RKO (cell line): ENCODE measurements around the gene TGFB1.
"Not testable (repeated sequence)": the region's sequence is repeated elsewhere in the genome, so short reads cannot be mapped to it uniquely, and the experiment has no call there.

ENCODE experiments used
- DNase-seq: peaks from one replicate; pipeline ENCODE4 v3.0.0-alpha.2; 2016; ENCODE audit warnings: low spot score

TGFB1 gene

GRCh38 chr19:41369769-41370168, 16.0 kb upstream of the TGFB1 start:
- DNase-seq = no peak

- DNase-seq = peak; percentile 76
These were observed 14.2 kb upstream of the TGFB1 start for GRCh38 chr19:41367848-41368301.

GRCh38 chr19:41366089-41366488, 12.4 kb upstream of the TGFB1 start:
- peak; percentile 47 for DNase-seq

DNA sequence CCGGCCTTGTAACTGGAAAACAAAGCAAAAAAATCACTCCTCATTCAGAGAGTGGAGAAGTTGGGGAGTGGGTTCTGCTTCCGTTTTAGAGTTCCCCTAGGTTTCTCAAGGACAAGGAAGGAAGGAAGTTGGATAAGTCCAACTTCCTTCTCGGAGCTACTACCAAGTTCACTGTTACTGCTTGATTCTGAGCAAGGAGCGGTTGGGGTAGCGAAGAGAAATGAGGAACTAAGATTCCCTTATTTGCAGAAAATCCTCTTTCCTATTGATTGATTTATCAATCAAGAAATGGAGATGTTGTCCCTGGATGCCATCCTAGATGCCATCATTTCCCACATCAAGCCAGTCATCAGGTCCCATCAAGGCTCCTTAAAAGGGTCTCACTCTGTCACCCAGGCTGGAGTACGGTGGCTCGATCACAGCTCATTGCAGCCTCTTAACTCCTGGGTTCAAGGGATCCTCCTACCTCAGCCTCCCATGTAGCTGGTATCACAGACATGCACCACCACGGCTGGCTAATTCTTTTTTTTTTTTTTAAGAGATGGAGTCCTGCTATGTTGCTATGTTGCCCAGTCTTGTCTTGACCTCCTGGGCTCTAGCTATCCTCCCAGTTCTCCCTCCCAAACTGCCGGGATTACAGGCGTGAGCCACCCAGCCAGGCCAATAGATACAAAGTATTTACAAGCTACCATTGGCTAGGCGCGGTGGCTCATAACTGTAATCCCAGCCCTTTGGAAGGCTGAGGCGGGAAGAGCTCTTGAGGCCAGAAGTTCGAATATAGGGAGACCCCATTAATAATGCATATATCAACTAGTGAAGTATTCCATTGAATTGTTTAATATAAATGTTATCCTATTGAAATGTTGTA, 11.0 kb upstream of the TGFB1 start:
- DNase-seq = no peak

GRCh38 chr19:41363753-41364523, 10.2 kb upstream of the TGFB1 start, which contains the start of gene B9D2:
Gene B9D2 (minus strand): TSS chr19:41364149. CDS start chr19:41363519, 630 bp downstream.
- DNase-seq = peak; percentile 98

- DNase-seq = no peak
These were observed 9.6 kb upstream of the TGFB1 start for GRCh38 chr19:41363371-41363752.

DNA sequence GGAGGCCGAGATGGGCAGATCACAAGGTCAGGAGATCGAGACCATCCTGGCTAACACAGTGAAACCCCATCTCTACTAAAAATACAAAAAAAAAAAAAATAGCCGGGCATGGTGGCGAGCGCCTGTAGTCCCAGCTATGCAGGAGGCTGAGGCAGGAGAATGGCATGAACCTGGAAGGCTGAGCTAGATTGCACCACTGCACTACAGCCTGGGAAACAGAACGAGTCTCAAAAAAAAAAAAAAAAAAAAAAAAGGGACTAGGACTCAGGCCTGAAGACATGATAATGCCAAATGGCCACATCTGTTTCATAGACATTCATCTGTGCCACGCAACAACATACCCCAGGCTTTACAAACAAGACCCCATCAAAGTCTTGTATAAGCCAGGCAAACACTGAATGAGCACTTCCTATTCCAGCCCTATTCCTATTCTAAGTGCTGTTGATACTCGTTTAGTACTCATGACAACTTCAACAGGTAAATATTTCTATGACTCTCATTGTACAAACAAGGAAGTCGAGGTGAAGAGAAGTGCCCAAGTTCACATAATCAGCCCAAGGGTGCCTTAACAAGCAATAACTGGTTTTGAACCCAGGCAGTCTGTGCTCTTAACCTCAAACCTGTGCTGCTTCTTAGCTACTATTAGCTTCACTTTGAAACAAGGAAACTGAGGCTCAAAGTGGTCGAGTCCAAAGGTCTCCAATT, 8.6 kb upstream of the TGFB1 start:
- no peak for DNase-seq

GRCh38 chr19:41359741-41360140, 6.0 kb upstream of the TGFB1 start:
- no peak for DNase-seq

DNA sequence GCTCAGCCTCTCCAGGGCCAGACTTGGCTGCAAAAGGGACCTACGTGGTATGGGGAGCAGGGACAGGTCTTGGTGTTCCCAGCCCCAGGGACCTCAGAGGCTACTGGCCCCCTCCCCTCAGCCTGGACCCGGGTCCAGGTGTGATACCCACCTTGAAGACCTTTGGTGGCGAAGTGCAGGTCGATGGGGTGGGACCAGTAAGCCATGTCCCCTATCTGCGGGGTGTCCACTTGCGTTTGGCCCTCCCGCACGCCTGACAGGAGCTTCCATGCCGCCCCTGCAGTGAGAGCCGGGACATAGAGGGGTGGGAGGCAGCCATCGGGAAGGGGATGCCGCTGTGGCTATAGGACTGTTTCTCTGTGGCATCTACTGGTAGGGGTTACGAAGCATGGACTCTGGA, 4.0 kb upstream of the TGFB1 start:
- no peak for DNase-seq

- DNase-seq = no peak
These were observed 3.4 kb upstream of the TGFB1 start for GRCh38 chr19:41356984-41357739.

- DNase-seq = no peak
These were observed 2.1 kb upstream of the TGFB1 start for GRCh38 chr19:41355802-41356201.

DNA sequence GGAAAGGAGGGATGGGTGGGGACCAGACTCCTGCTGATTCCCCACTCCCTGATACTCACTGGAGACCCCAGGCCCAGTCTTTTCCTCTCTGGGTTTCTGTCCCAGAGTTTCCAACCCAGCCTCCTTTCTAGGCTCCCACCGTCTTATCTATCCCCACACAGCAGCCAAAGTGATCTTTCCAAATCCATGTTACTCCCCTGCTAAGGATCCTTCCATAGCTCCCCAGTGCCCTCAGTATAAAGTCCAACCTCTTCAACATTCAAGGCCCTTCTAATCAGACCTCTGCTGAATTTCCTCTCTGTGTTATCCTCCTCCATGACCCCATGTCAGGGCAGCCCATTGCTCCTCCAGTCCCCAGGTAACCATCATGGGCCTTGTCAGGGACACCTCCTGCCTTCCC, 1.3 kb upstream of the TGFB1 start:
- DNase-seq = no peak

DNA sequence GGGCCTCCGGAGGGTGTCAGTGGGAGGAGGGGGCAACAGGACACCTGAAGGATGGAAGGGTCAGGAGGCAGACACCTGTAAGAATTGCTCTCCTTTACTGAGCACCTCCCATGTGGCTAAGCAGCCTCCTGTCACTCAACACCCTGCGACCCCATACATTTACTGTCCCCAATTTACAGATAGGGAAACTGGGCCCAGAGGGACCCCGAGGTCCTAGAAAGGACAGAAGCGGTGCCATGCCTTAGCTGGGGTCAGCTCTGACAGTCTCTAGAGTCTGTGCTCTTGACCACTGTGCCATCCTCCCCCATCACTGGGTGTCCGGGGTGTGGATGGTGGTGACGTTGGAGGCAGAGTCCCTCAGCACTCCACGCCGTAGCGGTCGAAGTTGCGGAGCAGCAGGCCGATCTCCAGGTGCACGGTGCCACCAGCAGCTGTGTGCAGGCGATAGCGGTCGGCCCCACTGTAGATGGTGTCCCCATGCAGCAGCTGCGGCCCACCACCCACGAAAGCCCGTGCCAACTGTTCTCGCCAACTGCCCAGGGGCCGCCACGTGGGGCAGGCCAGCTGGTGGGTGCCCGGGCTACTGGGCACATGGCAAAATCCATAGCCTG, 726 bp upstream of the TGFB1 start:
- DNase-seq = no peak

- peak; percentile 75 for DNase-seq
These were observed 885 bp downstream of the TGFB1 start for GRCh38 chr19:41352609-41353465.

DNA sequence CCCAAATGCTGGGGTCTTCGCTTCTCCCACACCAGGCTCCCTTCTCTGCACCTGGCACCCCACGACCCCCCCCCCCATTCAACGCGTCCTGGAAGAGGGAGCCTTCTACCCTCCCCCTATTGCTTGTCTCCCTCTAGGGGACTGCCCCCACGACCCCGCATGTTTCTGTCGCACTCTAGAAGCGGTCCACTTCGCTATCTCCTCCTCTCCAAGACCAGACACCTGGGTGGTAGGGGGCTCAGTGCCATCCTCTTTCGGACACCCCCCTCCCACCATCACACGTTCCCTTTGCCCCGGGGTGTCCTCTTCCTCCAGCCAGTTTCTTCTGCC, 1.5 kb downstream of the TGFB1 start:
- no peak for DNase-seq

DNA sequence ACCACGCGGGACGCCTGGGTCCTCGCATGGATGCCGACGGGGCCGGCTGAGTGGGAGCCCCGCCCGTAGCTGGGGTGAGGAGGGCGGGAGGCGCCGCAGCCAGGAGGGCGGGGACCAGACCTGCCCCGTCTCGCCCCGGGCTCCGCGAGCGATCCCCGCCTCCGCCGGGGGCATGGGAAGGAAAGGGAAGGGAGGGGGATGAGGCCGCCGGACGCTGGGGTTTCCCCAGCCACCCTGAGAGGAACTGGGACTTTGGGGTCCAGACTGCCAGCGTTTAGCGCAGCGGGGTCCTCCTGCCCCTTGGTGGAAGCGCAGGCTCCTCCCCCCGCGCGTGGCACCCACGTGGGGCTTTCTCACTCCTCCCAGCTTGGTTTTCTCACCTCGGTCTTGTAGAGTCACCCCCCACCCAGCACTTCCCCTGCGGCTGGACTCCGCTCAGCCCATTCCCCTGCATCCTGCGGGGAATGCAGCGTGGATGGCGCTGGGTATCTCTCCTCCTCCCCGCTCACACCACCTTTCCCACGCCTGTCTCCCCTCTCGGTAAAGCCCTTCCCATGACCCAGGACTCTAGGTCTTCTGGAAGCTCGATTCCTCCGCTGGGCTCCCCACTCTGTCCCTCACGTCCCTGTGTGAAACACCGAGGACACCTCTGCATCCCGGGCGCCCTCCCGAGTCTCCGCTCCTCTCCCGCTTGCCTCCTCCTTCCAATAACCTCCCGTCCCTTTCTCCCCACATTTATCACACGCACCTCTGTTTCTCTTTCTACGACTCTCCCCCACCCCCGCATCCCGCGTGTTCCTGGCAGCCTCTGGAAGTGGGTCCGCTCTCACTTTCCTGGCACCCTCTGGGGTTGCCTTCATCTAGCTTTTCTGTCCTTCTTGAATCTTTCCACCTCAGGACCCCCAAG, 2.1 kb downstream of the TGFB1 start:
- peak; percentile 49 for DNase-seq

GRCh38 chr19:41350735-41351338, 2.9 kb downstream of the TGFB1 start:
- no peak for DNase-seq

DNA sequence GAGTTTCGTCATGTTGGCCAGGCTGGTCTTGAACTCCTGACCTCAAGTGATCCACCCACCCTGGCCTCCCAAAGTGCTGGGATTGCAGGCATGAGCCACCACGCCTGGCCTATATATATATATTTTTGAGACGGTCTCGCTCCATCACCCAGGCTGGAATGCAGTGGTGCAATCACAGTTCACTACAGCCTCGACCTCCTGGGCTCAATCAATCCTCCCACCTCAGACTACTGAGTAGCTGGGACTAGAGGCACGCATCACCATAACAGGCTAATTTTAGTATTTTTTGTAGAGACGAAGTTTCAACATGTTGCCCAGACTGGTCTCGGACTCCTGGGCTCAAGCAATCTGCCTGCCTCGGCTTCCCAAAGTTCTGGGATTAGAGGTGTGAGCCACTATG, 6.8 kb downstream of the TGFB1 start:
- not testable (repeated sequence) for DNase-seq

DNA sequence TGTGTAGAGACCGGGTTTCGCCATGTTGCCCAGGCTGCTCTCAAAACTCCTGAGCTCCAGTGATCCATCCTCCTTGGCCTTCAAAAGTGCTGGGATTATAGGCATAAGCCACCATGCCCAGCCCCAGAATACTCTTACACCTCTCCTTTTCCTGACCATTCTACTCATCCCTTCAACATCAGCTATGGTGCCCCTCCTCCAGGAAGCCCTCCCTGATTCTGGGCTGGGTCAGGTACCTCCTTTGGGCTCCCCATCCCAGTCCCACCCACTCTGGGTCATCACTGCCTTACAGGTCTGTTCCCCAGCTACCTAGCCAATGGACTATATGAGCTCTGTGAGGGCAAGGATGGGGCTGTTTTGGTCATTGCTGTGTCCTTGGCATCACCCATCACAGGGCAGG, 9.6 kb downstream of the TGFB1 start:
- DNase-seq = no peak
